WTC11 (cell line): ENCODE measurements around the gene MRPL33. TPM values are rescaled to one million over a fixed set of nuclear protein-coding genes. Genes with fewer than 3 reads are reported as not detected.

ENCODE experiments used
- ATAC-seq: fragments of 200-7000 bp; cut with Tn5 transposase; 2 replicates; pipeline ENCODE4 v1.10.0; 2021; ENCODE audit warnings: mild to moderate bottlenecking, moderate library complexity
- CTCF ChIA-PET: fragments of 300-600 bp; sonication (Branson Sonifier 250); formaldehyde crosslinking; loops from one replicate; lab custom pipeline; 2021; ENCODE audit warnings: antibody characterized with exemption; lab: Charles Lee
- POLR2A ChIA-PET: fragments of 350-600 bp; sonication (Branson Sonifier 250); formaldehyde crosslinking; loops from one replicate; lab custom pipeline; 2021; ENCODE audit warnings: antibody characterized with exemption; lab: Charles Lee
- DNase-seq: peaks from one replicate; pipeline ENCODE4 v3.0.0; 2021; ENCODE audit warnings: low spot score
- H3K27ac Mint-ChIP-seq: 2 replicates; pipeline ENCODE4 v1.8.0; 2021; ENCODE audit warnings: mixed read lengths
- H3K27me3 Mint-ChIP-seq: 2 replicates; pipeline ENCODE4 v1.8.0; 2021; ENCODE audit warnings: low read depth, mild to moderate bottlenecking, moderate library complexity, mixed read lengths
- H3K36me3 Mint-ChIP-seq: 2 replicates; pipeline ENCODE4 v1.8.0; 2021; ENCODE audit warnings: mixed read lengths
- H3K4me1 Mint-ChIP-seq: 2 replicates; pipeline ENCODE4 v1.8.0; 2022; ENCODE audit warnings: mixed read lengths
- H3K4me3 Mint-ChIP-seq: 2 replicates; pipeline ENCODE4 v1.8.0; 2021; ENCODE audit warnings: mild to moderate bottlenecking, moderate library complexity, mixed read lengths
- H3K9me3 Mint-ChIP-seq: 2 replicates; pipeline ENCODE4 v1.8.0; 2021; ENCODE audit warnings: mixed read lengths
- CREM ChIP-seq: sonication (generic); formaldehyde crosslinking; IDR thresholded peaks from 2 replicates; pipeline ENCODE4 v1.8.1; 2022; ENCODE audit warnings: mild to moderate bottlenecking, missing genetic modification reagents, moderate library complexity
- JUN ChIP-seq: sonication (generic); formaldehyde crosslinking; IDR thresholded peaks from 2 replicates; pipeline ENCODE4 v1.8.0; 2023; ENCODE audit warnings: mild to moderate bottlenecking, missing genetic modification reagents
- MXD4 ChIP-seq: fragments of 250-450 bp; sonication (Bioruptor Pico); IDR thresholded peaks from 2 replicates; pipeline ENCODE4 v1.8.0; 2021; ENCODE audit warnings: mild to moderate bottlenecking, moderate library complexity, borderline replicate concordance
- NFATC4 ChIP-seq: fragments of 250-450 bp; sonication (Bioruptor Pico); IDR thresholded peaks from 2 replicates; pipeline ENCODE4 v1.9.0; 2021; ENCODE audit warnings: mild to moderate bottlenecking
- SOX15 ChIP-seq: fragments of 250-450 bp; sonication (Bioruptor Pico); IDR thresholded peaks from 2 replicates; pipeline ENCODE4 v1.9.0; 2021; ENCODE audit warnings: mild to moderate bottlenecking
- SP1 ChIP-seq: sonication (generic); formaldehyde crosslinking; conservative IDR thresholded peaks from 2 replicates; pipeline ENCODE4 v1.8.1; 2022; ENCODE audit warnings: missing genetic modification reagents
- ZNF219 ChIP-seq: sonication (generic); formaldehyde crosslinking; IDR thresholded peaks from 2 replicates; pipeline ENCODE4 v1.8.0; 2023; ENCODE audit warnings: missing genetic modification reagents, mild to moderate bottlenecking, borderline replicate concordance
- ZNF263 ChIP-seq: sonication (generic); formaldehyde crosslinking; IDR thresholded peaks from 2 replicates; pipeline ENCODE4 v1.8.1; 2022; ENCODE audit warnings: low read depth, mild to moderate bottlenecking, moderate library complexity, missing genetic modification reagents
- ZNF416 ChIP-seq: fragments of 250-450 bp; sonication (Bioruptor Pico); IDR thresholded peaks from 2 replicates; pipeline ENCODE4 v1.9.0; 2021; ENCODE audit warnings: mild to moderate bottlenecking, inconsistent platforms
- total RNA-seq: library from RNA; stranded (reverse); gene quantifications from 3 replicates; pipeline ENCODE4 v1.2.3, GENCODE V29; 2021
- TF ChIP-seq, protein P1 (sequence below): fragments of 250-450 bp; sonication (Bioruptor Pico); IDR thresholded peaks from 2 replicates; pipeline ENCODE4 v1.8.0; 2021; ENCODE audit warnings: mild to moderate bottlenecking
- TF ChIP-seq, protein P2 (sequence below): sonication (generic); formaldehyde crosslinking; IDR thresholded peaks from 2 replicates; pipeline ENCODE4 v1.8.0; 2023; ENCODE audit warnings: missing genetic modification reagents, mild to moderate bottlenecking, borderline replicate concordance
- TF ChIP-seq, protein P3 (sequence below): sonication (generic); formaldehyde crosslinking; IDR thresholded peaks from 2 replicates; pipeline ENCODE4 v1.8.0; 2022; ENCODE audit warnings: mild to moderate bottlenecking, missing genetic modification reagents
- TF ChIP-seq, protein P4 (sequence below): sonication (generic); formaldehyde crosslinking; IDR thresholded peaks from 2 replicates; pipeline ENCODE4 v1.8.0; 2022; ENCODE audit warnings: mild to moderate bottlenecking, missing genetic modification reagents
- TF ChIP-seq, protein P5 (sequence below): sonication (generic); formaldehyde crosslinking; IDR thresholded peaks from 2 replicates; pipeline ENCODE4 v1.8.0; 2022; ENCODE audit warnings: mild to moderate bottlenecking, missing genetic modification reagents
- TF ChIP-seq, protein P6 (sequence below): fragments of 250-450 bp; sonication (Bioruptor Pico); IDR thresholded peaks from 2 replicates; pipeline ENCODE4 v2.1.2; 2022; ENCODE audit warnings: mild to moderate bottlenecking, moderate library complexity
- TF ChIP-seq, protein P7 (sequence below): sonication (generic); formaldehyde crosslinking; IDR thresholded peaks from 2 replicates; pipeline ENCODE4 v1.8.0; 2023; ENCODE audit warnings: mild to moderate bottlenecking, missing genetic modification reagents
- TF ChIP-seq, protein P8 (sequence below): sonication (generic); formaldehyde crosslinking; IDR thresholded peaks from 2 replicates; pipeline ENCODE4 v1.8.0; 2022; ENCODE audit warnings: missing genetic modification reagents
- TF ChIP-seq, protein P9 (sequence below): sonication (generic); formaldehyde crosslinking; conservative IDR thresholded peaks from 2 replicates; pipeline ENCODE4 v1.8.1; 2023; ENCODE audit warnings: mild to moderate bottlenecking, low read depth, missing genetic modification reagents, moderate library complexity

The MRPL33 gene
- total RNA-seq, 1 experiment from 2014 or later: 52.5 TPM

DNA sequence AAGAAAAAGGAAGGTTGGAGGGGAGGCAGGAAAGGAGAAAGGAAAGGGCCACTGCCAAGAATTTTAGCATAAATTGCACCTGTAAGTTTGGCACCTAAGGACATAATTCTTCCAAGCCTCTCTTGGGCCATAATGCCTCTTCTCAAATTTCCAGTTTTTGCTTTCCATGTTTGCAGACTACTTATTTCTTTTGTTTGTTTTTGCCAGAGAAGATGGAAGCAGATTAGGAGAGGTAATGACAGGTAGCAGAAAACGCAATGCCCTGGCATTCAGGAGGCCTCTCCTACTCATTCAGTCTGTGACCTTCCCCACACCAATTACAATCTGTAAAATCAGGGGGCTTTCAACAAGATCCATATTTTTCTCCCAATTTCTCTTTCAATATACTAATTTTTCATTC, 56.8 kb downstream of the MRPL33 start:
- ATAC-seq (no peak), DNase-seq (no peak)
- Mint-ChIP-seq H3K9me3 (peaks cover 15% of the 10 kb centered on the region), H3K27me3 (no peaks in the 10 kb centered on the region), H3K4me3 (no peak overlapping the region), H3K4me1 (peaks cover 11% of the 10 kb centered on the region), H3K36me3 (peaks cover 9% of the 10 kb centered on the region), H3K27ac (no peak overlapping the region)
- POLR2A ChIA-PET: no interaction called here
- TF ChIP-seq SOX15 (no peak), SP1 (no peak), ZNF416 (CRISPR knock-in tag) (no peak), NFATC4 (CRISPR knock-in tag) (no peak), JUN (CRISPR knock-in tag) (no peak), ZNF219 (CRISPR knock-in tag) (no peak), MXD4 (CRISPR knock-in tag) (no peak), ZNF263 (CRISPR knock-in tag) (no peak), CREM (CRISPR knock-in tag) (no peak)
- TF ChIP-seq, protein P1, sequence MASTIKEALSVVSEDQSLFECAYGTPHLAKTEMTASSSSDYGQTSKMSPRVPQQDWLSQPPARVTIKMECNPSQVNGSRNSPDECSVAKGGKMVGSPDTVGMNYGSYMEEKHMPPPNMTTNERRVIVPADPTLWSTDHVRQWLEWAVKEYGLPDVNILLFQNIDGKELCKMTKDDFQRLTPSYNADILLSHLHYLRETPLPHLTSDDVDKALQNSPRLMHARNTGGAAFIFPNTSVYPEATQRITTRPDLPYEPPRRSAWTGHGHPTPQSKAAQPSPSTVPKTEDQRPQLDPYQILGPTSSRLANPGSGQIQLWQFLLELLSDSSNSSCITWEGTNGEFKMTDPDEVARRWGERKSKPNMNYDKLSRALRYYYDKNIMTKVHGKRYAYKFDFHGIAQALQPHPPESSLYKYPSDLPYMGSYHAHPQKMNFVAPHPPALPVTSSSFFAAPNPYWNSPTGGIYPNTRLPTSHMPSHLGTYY (CRISPR knock-in tag): no peak
- TF ChIP-seq, protein P2, sequence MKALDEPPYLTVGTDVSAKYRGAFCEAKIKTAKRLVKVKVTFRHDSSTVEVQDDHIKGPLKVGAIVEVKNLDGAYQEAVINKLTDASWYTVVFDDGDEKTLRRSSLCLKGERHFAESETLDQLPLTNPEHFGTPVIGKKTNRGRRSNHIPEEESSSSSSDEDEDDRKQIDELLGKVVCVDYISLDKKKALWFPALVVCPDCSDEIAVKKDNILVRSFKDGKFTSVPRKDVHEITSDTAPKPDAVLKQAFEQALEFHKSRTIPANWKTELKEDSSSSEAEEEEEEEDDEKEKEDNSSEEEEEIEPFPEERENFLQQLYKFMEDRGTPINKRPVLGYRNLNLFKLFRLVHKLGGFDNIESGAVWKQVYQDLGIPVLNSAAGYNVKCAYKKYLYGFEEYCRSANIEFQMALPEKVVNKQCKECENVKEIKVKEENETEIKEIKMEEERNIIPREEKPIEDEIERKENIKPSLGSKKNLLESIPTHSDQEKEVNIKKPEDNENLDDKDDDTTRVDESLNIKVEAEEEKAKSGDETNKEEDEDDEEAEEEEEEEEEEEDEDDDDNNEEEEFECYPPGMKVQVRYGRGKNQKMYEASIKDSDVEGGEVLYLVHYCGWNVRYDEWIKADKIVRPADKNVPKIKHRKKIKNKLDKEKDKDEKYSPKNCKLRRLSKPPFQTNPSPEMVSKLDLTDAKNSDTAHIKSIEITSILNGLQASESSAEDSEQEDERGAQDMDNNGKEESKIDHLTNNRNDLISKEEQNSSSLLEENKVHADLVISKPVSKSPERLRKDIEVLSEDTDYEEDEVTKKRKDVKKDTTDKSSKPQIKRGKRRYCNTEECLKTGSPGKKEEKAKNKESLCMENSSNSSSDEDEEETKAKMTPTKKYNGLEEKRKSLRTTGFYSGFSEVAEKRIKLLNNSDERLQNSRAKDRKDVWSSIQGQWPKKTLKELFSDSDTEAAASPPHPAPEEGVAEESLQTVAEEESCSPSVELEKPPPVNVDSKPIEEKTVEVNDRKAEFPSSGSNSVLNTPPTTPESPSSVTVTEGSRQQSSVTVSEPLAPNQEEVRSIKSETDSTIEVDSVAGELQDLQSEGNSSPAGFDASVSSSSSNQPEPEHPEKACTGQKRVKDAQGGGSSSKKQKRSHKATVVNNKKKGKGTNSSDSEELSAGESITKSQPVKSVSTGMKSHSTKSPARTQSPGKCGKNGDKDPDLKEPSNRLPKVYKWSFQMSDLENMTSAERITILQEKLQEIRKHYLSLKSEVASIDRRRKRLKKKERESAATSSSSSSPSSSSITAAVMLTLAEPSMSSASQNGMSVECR (CRISPR knock-in tag): no peak
- TF ChIP-seq, protein P3, sequence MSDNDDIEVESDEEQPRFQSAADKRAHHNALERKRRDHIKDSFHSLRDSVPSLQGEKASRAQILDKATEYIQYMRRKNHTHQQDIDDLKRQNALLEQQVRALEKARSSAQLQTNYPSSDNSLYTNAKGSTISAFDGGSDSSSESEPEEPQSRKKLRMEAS (CRISPR knock-in tag): no peak
- TF ChIP-seq, protein P4, sequence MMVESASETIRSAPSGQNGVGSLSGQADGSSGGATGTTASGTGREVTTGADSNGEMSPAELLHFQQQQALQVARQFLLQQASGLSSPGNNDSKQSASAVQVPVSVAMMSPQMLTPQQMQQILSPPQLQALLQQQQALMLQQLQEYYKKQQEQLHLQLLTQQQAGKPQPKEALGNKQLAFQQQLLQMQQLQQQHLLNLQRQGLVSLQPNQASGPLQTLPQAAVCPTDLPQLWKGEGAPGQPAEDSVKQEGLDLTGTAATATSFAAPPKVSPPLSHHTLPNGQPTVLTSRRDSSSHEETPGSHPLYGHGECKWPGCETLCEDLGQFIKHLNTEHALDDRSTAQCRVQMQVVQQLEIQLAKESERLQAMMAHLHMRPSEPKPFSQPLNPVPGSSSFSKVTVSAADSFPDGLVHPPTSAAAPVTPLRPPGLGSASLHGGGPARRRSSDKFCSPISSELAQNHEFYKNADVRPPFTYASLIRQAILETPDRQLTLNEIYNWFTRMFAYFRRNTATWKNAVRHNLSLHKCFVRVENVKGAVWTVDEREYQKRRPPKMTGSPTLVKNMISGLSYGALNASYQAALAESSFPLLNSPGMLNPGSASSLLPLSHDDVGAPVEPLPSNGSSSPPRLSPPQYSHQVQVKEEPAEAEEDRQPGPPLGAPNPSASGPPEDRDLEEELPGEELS (CRISPR knock-in tag): no peak
- TF ChIP-seq, protein P5, sequence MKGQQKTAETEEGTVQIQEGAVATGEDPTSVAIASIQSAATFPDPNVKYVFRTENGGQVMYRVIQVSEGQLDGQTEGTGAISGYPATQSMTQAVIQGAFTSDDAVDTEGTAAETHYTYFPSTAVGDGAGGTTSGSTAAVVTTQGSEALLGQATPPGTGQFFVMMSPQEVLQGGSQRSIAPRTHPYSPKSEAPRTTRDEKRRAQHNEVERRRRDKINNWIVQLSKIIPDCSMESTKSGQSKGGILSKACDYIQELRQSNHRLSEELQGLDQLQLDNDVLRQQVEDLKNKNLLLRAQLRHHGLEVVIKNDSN (CRISPR knock-in tag): no peak
- TF ChIP-seq, protein P6, sequence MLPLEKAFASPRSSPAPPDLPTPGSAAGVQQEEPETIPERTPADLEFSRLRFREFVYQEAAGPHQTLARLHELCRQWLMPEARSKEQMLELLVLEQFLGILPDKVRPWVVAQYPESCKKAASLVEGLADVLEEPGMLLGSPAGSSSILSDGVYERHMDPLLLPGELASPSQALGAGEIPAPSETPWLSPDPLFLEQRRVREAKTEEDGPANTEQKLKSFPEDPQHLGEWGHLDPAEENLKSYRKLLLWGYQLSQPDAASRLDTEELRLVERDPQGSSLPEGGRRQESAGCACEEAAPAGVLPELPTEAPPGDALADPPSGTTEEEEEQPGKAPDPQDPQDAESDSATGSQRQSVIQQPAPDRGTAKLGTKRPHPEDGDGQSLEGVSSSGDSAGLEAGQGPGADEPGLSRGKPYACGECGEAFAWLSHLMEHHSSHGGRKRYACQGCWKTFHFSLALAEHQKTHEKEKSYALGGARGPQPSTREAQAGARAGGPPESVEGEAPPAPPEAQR (CRISPR knock-in tag): no peak
- TF ChIP-seq, protein P7, sequence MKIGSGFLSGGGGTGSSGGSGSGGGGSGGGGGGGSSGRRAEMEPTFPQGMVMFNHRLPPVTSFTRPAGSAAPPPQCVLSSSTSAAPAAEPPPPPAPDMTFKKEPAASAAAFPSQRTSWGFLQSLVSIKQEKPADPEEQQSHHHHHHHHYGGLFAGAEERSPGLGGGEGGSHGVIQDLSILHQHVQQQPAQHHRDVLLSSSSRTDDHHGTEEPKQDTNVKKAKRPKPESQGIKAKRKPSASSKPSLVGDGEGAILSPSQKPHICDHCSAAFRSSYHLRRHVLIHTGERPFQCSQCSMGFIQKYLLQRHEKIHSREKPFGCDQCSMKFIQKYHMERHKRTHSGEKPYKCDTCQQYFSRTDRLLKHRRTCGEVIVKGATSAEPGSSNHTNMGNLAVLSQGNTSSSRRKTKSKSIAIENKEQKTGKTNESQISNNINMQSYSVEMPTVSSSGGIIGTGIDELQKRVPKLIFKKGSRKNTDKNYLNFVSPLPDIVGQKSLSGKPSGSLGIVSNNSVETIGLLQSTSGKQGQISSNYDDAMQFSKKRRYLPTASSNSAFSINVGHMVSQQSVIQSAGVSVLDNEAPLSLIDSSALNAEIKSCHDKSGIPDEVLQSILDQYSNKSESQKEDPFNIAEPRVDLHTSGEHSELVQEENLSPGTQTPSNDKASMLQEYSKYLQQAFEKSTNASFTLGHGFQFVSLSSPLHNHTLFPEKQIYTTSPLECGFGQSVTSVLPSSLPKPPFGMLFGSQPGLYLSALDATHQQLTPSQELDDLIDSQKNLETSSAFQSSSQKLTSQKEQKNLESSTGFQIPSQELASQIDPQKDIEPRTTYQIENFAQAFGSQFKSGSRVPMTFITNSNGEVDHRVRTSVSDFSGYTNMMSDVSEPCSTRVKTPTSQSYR (CRISPR knock-in tag): no peak
- TF ChIP-seq, protein P8, sequence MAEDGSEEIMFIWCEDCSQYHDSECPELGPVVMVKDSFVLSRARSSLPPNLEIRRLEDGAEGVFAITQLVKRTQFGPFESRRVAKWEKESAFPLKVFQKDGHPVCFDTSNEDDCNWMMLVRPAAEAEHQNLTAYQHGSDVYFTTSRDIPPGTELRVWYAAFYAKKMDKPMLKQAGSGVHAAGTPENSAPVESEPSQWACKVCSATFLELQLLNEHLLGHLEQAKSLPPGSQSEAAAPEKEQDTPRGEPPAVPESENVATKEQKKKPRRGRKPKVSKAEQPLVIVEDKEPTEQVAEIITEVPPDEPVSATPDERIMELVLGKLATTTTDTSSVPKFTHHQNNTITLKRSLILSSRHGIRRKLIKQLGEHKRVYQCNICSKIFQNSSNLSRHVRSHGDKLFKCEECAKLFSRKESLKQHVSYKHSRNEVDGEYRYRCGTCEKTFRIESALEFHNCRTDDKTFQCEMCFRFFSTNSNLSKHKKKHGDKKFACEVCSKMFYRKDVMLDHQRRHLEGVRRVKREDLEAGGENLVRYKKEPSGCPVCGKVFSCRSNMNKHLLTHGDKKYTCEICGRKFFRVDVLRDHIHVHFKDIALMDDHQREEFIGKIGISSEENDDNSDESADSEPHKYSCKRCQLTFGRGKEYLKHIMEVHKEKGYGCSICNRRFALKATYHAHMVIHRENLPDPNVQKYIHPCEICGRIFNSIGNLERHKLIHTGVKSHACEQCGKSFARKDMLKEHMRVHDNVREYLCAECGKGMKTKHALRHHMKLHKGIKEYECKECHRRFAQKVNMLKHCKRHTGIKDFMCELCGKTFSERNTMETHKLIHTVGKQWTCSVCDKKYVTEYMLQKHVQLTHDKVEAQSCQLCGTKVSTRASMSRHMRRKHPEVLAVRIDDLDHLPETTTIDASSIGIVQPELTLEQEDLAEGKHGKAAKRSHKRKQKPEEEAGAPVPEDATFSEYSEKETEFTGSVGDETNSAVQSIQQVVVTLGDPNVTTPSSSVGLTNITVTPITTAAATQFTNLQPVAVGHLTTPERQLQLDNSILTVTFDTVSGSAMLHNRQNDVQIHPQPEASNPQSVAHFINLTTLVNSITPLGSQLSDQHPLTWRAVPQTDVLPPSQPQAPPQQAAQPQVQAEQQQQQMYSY (CRISPR knock-in tag): no peak
- TF ChIP-seq, protein P9, sequence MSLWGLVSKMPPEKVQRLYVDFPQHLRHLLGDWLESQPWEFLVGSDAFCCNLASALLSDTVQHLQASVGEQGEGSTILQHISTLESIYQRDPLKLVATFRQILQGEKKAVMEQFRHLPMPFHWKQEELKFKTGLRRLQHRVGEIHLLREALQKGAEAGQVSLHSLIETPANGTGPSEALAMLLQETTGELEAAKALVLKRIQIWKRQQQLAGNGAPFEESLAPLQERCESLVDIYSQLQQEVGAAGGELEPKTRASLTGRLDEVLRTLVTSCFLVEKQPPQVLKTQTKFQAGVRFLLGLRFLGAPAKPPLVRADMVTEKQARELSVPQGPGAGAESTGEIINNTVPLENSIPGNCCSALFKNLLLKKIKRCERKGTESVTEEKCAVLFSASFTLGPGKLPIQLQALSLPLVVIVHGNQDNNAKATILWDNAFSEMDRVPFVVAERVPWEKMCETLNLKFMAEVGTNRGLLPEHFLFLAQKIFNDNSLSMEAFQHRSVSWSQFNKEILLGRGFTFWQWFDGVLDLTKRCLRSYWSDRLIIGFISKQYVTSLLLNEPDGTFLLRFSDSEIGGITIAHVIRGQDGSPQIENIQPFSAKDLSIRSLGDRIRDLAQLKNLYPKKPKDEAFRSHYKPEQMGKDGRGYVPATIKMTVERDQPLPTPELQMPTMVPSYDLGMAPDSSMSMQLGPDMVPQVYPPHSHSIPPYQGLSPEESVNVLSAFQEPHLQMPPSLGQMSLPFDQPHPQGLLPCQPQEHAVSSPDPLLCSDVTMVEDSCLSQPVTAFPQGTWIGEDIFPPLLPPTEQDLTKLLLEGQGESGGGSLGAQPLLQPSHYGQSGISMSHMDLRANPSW (CRISPR knock-in tag): no peak
- CTCF ChIA-PET: no interaction called here
